Posterior vena cava (tissue), 2 donors: ENCODE measurements around the gene ZNF695. TPM values are rescaled to one million over a fixed set of nuclear protein-coding genes. Genes with fewer than 3 reads are reported as not detected.

Experiments
- DNase-seq: peaks from one replicate; pipeline ENCODE4 v3.0.0-alpha.2; 2020; ENCODE audit warnings: low spot score
- intact Hi-C, 2 donors: fragments of 100-400 bp; cut with DNase I; formaldehyde crosslinking; loops; one replicate each; pipeline versions ENCODE4 v1.14.1 to v1.14.2; 2022 to 2023
- total RNA-seq, 2 donors: library from RNA; stranded (reverse); fragmentation: NEBNext Ultra II Directional; extraction: Animal tissue kit (Norgen Biotek cat#: 25700); gene quantifications; one replicate each; pipeline ENCODE4 v1.2.1, GENCODE V29; 2021
- donor health status: DM: yes; HTN: yes; CAD: no.
- donor health status: DM: yes; HTN: yes; CAD: no.

The ZNF695 gene
- total RNA-seq, 2 donors from 2014 or later: 0.23 TPM; not detected in 1

- intact Hi-C loops: no loop called here
- DNase-seq: no peak
These were observed 38.2 kb downstream of the ZNF695 start for GRCh38 chr1:246969621-246970020.

- no peak for DNase-seq
- intact Hi-C loops: no loop called here
These were observed 41.4 kb downstream of the ZNF695 start for GRCh38 chr1:246966502-246966901.

GRCh38 chr1:246959944-246960693, 47.7 kb downstream of the ZNF695 start:
- intact Hi-C loops: no loop called here
- DNase-seq: no peak

- DNase-seq: no peak
- intact Hi-C loops: no loop called here
These were observed 53.7 kb downstream of the ZNF695 start for GRCh38 chr1:246954126-246954525.

- intact Hi-C loops: no loop called here
- no peak for DNase-seq
These were observed 56.4 kb downstream of the ZNF695 start for GRCh38 chr1:246951413-246951812.

- DNase-seq: no peak
- intact Hi-C loops: no loop called here
These were observed 57.9 kb downstream of the ZNF695 start for GRCh38 chr1:246949956-246950355.

GRCh38 chr1:246947255-246947654, 60.6 kb downstream of the ZNF695 start:
- no peak for DNase-seq

GRCh38 chr1:246946366-246946765, 61.5 kb downstream of the ZNF695 start:
- DNase-seq: no peak

More at GRCh38 chr1:246947255-246947654, 60.6 kb downstream of the ZNF695 start:
- intact Hi-C loops: no loop called here

More at GRCh38 chr1:246946366-246946765, 61.5 kb downstream of the ZNF695 start:
- intact Hi-C loops: no loop called here

Other genes with a start within 250 kb of the ZNF695 start
- gene AHCTF1, start 76.1 kb downstream of the ZNF695 start, total RNA-seq: 10 to 100 TPM; 22.6 to 33.4 TPM
- gene ZNF670, start 70.8 kb upstream of the ZNF695 start, total RNA-seq: 1 to 10 TPM; 3.3 to 3.9 TPM
- gene ZNF669, start 96.3 kb upstream of the ZNF695 start, total RNA-seq: 1 to 10 TPM; 5.7 to 6.4 TPM
- gene ZNF124, start 164.0 kb upstream of the ZNF695 start, total RNA-seq: 10 to 100 TPM; 15.5 to 22.9 TPM
- gene VN1R5, start 248.0 kb upstream of the ZNF695 start, total RNA-seq: not detected